ENCODE measurements around the gene SOX5.

DNA sequence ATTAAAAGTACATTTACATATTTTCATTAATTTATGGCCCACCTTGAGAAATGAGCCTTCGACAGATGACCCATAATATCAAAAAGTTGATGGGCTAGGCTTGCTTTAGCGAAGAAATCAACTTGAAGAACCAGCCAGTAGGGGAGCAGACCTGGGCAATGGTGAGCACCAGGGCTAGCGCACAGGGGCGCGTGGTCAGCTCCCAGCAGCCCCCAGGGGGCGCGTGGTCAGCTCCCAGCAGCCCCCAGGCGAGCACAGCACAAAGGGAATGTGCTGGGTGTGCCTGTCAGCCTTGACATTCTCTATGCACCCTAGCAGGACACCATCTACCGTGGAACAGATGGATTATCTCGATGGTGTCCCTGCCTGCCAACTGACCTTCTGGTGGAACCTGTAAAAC lies 15.3 kb upstream of the SOX5 start:
- TF ChIP-seq, protein P1, sequence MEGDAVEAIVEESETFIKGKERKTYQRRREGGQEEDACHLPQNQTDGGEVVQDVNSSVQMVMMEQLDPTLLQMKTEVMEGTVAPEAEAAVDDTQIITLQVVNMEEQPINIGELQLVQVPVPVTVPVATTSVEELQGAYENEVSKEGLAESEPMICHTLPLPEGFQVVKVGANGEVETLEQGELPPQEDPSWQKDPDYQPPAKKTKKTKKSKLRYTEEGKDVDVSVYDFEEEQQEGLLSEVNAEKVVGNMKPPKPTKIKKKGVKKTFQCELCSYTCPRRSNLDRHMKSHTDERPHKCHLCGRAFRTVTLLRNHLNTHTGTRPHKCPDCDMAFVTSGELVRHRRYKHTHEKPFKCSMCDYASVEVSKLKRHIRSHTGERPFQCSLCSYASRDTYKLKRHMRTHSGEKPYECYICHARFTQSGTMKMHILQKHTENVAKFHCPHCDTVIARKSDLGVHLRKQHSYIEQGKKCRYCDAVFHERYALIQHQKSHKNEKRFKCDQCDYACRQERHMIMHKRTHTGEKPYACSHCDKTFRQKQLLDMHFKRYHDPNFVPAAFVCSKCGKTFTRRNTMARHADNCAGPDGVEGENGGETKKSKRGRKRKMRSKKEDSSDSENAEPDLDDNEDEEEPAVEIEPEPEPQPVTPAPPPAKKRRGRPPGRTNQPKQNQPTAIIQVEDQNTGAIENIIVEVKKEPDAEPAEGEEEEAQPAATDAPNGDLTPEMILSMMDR (IDR thresholded peaks at IDR 0.05), result no peak
- no peak for TF ChIP-seq POLR2A (IDR thresholded peaks at IDR 0.05)

Measured in right lobe of liver (tissue), 4 donors.